DOHH2 (cell line): ENCODE measurements around the gene RNF217.

Experiments
- EZH2phosphoT487 ChIP-seq: fragments of 200-600 bp; sonication (generic); IDR thresholded peaks from 2 replicates; pipeline ENCODE4 v1.6.1; 2017; ENCODE audit warnings: borderline replicate concordance, mild to moderate bottlenecking, antibody characterized with exemption, low read length, moderate library complexity, mixed read lengths
- TF ChIP-seq, protein P1 (sequence below): fragments of 200-600 bp; sonication (generic); IDR thresholded peaks from one replicate; pipeline ENCODE4 v1.5.1; 2014; ENCODE audit warnings: antibody characterized with exemption, mild to moderate bottlenecking, low read depth, low read length; ENCODE audit not compliant: poor library complexity, severe bottlenecking

DNA sequence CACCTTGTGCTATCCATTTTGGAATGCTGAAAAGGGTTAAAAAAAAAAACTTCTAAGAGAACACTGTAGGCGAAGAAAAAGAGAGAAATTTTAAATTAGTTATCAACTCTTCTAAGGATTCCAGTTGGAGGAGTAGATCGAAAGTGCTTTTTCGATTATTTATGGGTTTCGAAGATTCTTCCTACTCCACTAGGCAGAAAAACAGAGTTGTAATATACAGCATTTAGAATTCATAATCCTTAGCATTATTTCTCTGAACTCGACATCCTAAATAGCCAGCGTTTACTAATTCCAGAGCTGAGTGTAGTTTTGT, 817 bp upstream of the RNF217 start:
- TF ChIP-seq, protein P1, sequence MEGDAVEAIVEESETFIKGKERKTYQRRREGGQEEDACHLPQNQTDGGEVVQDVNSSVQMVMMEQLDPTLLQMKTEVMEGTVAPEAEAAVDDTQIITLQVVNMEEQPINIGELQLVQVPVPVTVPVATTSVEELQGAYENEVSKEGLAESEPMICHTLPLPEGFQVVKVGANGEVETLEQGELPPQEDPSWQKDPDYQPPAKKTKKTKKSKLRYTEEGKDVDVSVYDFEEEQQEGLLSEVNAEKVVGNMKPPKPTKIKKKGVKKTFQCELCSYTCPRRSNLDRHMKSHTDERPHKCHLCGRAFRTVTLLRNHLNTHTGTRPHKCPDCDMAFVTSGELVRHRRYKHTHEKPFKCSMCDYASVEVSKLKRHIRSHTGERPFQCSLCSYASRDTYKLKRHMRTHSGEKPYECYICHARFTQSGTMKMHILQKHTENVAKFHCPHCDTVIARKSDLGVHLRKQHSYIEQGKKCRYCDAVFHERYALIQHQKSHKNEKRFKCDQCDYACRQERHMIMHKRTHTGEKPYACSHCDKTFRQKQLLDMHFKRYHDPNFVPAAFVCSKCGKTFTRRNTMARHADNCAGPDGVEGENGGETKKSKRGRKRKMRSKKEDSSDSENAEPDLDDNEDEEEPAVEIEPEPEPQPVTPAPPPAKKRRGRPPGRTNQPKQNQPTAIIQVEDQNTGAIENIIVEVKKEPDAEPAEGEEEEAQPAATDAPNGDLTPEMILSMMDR = no peak
- no peak for TF ChIP-seq EZH2phosphoT487
